Globus pallidus (tissue), 1 donor: Measurements from ENCODE around the gene CRACDL.

ENCODE experiments used
- DNase-seq: peaks from one replicate; pipeline ENCODE4 v3.0.0-alpha.2; 2015; ENCODE audit warnings: low spot score

The CRACDL gene

DNA sequence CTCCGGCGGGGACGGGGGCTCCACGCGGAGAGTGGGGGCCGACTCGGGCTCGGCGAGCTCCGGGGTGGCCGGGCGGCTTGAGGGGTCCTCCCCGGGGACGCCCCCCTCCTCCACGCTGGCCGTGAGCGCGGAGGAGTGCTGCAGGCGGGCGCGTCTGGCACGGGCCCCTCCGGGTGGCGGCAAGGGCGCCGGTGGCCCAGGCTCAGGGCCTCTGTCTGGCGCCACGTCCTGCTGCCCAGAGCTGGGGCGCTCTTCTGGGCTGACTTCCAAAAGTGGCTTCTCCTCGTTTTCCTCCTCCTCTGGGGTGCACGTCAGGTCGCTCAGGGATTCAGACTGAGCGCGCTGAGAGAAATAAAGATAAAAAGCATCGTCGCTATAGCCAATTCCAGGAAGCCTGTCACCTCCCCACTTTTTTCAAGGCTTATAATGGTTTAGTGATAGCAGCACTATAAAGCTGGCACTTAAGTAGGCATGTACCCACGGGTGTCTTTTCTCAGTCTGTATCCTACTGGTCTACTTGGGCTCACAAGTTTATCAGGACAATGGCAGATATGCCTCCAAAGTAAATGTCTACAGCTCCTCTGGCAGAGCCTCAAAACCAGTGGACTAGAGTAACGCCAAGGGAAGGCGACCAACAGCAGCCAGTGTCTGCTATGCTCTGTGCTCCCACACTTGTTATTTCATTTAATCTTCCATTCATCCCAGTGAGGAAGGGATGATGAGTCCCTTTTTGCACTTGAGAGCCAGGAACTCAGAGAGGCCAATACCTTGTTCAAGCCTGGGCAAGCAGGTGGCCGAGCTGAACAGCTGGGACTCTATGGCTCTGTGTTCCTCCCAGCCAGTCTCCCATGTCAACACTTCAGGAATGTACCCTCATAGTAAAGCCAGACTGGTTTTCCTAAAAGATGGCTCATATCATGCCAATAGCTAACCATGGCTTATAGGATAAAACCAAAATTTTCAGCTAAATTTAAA, 112.5 kb downstream of the CRACDL start:
- peak; percentile 26 for DNase-seq

DNA sequence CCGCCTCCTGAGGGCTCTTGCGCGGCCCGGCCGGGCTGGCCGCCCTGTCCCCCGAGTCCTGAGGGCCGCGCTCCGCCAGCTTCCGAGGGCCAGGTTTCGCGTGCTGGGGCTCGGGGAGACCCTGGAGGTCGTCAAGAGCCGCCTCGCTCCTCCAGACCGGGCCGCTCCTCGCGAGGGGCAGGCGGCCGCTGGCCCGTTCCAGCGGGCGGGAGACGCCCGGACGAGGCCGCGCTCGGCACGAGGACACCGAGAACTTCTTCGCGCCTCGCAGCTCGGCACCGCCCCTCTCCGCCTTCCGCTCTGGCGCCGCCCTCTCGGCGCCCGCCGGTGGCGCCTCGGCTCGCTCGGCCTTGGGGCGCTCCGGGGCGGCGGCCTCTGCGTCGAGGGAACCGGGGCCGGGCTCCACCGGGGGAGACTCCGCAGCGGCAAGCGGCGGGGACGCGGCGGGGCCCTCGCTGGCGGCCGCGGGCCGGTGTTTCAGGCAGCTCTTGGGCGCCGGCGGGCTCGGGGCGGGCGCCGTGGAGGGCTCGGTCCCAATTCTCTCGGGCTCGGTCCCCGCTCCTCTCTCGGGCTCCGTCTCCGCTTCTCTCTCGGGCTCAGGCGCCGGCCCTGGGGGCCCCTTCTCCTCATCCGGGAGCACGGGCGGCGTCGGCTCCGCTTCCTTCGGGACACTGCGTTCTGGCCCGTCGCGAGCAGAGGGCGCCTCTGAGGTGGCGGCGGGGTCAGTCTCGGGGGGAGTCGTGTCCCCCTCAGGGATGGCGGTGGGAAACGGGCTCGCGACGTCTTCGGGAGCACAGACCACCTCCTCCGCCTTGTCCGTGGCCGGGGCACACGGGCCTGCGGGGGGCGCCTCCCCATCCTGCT, 113.5 kb downstream of the CRACDL start:
- peak; percentile 23 for DNase-seq

DNA sequence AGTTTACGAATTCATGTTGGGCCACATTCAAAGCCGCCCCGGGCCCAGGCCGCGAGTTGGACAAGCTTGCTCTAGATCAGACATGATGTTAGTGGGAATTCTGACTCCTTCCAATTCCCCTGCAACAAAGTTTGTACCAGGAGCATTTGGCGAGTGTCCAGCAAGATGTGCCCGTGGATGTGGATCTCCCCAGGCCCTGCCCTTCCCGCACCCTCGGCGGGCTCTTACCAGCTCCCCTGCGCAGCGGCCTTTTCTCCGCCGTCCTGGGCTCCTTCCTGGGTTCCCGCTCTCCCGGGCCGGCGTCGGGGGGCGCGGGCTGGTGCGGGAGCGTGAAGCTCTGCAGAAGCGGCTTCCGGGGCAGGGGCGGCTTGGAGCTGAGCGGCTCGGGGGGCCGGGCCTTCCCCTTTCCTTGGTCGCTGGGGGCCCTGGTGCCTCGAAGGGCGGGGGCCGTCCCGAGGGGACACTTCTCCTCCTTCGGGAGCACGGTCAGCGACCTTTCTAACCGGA, 114.3 kb downstream of the CRACDL start:
- no peak for DNase-seq

DNA sequence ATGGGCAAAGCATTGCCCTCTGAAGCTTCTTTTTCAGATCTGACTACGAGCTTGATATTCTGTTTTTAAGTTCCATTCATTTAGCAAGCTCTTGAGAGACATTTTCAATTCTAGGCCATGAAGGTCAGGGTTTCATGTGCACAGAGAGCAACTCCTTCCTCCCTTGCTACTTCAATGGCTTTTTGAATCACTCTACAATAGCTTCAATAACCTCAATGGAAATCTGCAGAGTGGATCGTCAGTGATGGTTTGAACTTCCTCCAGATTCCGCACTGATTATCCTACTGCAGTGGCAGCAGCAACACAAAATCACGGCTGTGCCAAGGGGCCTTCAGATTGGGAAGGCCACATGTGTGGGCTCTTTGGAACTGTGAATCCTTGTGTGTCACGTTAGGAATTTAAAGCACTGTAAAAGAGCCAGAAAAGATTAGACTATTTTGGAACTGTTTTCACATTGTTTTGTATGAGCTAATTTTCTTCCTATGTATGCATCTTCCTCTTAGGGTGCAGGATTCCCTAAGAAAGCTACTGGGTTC, 116.7 kb downstream of the CRACDL start:
- no peak for DNase-seq

DNA sequence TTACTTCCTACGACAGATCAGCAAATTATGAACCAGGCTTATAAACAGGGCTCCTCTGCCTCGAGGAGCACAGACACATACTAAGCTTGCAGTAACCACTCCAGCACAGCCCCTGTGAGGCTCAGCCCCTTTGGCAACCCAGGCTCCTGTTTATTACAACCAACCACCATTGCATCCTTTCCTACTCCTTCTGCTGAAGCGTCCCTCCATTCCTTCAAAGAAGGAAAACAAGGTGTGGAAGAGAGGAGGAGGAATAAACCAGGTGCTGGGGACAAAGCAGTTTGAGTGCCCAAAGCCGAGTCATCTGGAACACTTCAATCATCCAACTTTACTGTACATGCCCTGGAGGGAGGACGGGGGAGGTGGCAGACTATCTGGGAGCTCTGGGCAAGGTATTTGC, 117.9 kb downstream of the CRACDL start:
- no peak for DNase-seq

DNA sequence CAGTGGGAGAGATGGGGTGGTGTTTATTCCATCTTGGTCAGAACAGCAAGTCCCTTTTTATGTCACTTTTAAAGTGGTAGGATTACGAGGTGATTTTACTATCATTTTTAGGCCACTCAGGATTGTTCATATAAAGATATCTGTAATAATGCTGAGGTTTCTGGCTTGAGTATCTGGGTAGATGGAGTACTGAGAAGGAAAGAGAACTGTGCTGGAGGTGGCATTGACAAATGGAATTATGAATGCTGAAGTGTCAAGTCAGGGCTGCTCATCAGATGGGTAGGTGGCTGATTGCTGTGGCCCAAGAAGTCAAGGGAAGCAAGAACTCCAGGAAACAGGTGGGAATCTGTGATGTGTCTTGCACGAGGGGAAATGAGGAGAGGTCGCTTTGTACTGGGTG, 119.7 kb downstream of the CRACDL start:
- DNase-seq: no peak

DNA sequence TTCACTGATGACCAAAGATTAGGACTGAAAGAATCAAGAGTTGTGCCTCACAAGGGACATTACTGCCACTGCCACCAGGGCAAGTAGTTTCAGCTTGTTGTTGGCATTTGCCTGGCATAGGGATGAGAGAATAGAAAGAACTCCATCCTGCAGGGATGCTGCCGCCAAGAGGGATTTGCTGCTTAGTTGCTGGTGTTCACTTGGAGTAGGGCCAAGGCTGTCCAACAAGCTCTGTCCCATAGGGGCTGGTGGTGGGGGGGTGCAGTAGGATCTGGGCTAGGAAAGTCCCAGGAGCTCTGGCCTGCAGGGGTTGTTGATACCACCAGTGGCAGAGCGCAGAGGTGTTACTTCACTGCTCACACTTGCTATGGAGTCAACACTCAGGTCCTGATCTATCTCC, 120.2 kb downstream of the CRACDL start:
- no peak for DNase-seq

DNA sequence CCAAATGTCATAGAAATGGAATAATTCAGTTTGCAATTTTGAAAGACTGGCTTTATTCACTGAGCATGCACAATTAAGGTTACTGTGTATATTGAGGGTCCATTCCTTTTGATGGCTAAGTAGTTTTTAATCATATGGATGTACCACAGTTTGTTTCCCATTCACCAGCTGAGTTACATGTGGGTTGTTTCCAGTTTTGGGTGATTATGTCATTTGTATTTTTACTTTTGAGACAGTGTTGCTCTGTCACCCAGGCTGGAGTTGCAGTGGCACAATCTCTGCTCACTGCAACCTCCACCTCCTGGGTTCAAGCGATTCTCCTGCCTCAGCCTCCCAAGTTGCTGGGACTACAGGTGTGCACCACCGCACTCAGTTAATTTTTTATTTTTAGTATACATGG, 124.3 kb downstream of the CRACDL start:
- DNase-seq: no peak

DNA sequence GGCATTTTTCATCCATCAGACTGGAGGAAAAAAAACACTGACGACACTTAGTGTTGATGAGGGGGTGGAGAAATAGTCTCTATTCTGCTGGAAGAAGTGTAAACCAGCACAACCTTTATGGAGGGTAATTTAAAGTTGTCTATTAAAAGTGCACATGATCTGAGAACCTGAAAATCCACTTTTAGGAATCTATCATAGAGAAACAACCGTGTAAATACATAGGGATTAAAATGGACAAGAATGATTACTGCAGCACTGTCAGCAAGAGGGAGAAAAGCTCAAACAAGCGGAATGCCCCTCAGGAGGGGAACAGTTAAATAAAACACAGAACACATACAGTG, 125.5 kb downstream of the CRACDL start:
- DNase-seq: no peak

DNA sequence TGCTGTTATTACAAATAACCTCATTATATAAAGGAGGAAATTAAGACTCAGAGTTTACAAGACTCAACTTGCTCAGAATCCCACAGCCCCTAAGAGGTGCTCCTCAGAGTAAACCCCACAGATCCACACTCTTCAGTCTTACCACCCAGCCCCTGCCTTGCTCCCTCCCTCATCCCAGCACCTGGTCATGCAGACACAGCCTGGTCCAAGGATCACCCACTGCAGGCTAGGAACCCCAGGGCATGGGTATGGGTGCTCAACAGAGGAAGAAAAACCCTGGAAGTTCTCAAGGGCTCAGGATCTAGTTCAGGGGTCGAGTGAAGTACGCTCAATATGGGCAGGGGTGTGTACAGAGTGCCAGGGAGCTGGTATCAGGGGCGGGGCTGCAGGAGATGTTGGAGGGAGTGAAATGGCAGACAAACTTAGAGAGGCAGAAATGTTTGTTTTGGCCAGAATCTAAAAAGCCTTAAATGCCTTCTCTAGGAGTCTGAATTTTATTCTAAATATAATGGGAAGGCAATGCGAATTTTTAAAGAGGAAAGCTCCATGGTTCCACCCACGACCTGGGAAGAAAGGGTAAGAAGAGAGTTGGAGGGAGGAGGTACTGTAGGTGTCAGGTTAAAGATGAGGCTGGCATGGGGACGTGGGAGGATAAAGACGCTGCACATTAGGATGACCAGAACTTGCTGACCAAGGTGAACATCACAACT, 126.0 kb downstream of the CRACDL start:
- DNase-seq: no peak

DNA sequence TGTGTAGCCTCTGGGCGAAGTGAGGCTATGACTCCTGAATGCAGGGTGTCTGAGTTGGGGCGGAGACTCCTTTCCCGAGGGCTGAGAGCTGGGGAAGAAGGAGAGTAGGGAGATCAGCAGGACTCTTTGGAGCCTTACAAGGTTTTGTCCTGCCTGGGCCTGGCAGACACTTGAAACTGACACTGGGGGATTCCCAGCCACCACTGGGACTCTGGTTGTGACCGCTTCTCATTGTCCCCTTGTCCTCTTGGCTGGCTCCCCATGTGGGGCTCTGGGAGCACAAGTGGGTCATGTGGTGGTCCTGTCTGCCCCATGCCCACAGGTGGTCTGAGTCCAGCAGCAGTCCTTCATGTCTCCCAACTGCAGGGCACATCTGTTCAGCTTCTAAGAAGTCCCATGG, 126.9 kb downstream of the CRACDL start:
- no peak for DNase-seq

DNA sequence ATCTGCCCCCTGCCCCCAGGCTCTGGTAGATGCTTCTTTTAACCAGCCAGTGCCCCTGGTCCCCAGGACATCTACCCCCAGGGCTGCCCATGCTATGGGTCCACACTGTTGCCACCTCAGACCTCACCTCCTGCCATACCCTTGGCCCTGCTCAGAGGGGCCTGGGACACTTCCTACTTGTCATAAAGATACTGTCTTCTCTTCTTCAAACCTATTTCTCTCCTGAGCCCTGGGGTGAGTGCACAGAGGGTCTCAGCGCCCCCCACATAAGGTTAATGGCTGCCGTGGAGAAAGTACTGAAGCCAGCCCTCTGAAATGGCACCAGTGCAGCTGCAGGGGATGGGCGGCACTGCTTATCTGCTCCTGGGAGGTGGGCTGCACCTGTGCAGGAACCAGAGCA, 127.5 kb downstream of the CRACDL start:
- no peak for DNase-seq

DNA sequence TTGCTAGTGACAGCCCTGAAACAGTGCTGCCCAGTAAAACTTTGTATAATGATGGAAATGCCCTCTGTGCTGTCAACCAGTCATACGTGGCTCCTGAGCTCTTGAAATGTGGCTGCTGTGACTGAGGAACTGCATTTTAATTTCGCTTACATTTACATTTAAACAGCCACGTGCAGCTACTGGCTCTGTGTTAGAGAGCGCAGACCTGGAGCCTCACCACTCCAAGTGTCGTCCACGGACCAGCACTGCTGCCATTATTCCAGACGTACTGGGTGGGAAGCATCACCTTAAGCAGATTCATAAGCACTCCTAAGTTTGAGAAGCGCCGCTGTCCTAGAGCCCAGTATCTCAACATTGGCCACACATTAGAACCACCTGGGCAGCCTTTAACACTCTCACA, 128.1 kb downstream of the CRACDL start:
- no peak for DNase-seq

DNA sequence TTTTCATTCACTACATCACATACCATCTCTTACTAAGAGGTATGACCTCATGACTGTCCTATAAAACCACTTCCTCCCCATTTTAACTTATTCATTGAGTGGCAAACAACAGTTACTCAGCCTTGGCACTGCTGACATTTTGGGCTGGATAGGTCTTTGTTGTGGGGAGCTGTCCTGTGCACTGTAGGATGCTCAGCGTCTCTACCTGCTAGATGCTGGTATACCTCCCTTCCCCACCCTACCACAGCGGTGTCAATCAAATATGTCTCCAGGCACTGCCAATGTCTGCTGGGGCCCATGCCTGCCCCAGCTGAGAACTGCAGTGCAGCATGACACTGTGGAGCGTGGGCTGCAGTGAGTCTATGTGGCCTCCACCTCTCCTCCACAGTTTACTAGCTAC, 128.8 kb downstream of the CRACDL start:
- no peak for DNase-seq

DNA sequence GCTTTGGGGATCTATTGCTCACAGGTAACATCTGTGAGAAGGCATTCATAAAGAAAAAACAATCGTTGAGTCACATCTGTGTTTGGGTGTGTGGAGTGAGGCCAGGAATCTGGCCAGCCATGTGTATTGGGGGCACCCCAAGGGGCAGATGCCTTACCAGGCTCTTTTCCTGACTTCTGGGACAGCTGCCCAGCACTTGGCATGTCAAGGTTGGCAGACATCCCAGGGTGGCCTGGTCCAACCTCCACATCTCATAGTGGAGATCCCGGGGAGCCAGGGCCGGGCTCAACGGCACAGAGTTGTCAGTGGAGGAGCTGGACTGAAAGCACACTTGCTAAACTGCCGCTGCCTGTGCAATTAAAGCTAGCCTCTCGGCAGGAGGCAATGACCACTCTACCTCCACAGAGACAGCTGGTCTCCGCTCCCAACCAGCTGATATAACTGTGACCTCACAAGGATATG, 129.8 kb downstream of the CRACDL start:
- peak; percentile 51 for DNase-seq

DNA sequence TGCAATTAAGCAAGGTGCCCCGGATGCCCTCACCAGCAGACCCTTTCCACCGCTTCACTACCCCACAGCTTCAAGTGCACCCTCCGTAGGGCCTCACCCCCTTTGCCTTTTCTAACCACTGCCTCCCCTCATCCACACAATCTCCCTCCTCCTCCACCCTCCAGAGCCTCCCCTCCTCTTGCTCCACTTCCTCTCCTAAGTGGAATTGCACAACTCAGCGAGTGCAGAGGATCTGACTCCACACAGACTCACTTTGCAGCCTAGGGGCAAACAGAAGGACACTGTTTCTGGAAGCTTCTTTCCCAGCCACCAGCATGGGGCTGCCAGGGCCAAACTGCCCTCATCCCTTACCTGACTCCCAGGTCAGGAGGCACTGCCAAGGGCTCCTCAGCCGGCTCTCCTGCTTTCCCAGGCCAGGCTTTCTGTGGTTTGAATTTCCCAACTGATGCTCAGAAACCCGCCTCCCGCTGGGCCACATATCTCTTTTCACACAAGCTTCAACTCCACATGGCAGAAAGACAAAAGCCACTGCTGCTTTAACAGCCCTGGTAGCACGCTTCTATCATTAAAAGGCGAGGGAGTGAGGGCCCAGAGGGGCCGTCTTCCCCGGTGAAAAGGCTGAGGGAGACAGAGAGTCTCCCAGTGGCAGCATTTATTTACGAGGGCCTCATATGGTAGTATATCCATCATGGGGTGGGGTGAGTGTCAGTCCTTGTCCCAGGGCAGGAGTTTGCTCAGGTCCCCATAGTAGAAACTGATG, 130.4 kb downstream of the CRACDL start:
- peak; percentile 21 for DNase-seq

DNA sequence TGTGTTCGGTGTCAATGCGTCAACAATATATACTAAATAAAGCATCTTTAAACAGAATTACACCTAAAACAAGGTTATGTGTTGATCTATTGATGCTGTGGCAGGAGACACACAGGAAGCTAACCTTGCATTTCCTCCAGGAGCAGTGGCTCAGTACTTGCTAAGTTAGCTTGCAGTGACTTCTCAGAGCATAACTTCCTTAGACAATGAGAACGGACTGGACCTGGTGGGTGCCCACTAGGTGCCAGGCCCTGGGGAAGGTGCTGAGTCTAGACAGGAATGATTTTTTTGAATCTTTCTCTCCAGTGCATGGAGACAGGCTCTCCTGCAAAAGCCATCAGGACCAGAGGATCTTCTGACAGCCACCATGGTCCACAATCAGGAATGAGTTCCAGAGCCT, 131.3 kb downstream of the CRACDL start:
- no peak for DNase-seq

DNA sequence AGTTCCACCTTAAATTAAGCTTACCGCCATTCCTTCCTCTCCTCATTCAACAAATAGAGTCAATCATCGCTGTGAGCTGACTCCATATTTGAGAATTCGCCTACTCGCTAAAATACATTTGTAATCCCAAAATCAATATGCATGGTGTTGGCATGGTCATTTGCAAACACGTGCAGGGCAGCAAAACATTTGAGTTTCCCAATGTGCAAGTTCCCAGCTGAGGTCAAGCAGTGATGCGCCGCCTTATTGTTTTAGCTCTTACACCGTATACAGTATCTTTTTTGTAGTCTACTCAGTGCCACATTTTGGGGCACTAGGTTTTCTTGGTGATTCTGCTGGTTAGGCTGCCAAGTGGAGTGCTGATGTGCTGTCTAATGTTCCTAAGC, 131.8 kb downstream of the CRACDL start:
- DNase-seq: no peak

DNA sequence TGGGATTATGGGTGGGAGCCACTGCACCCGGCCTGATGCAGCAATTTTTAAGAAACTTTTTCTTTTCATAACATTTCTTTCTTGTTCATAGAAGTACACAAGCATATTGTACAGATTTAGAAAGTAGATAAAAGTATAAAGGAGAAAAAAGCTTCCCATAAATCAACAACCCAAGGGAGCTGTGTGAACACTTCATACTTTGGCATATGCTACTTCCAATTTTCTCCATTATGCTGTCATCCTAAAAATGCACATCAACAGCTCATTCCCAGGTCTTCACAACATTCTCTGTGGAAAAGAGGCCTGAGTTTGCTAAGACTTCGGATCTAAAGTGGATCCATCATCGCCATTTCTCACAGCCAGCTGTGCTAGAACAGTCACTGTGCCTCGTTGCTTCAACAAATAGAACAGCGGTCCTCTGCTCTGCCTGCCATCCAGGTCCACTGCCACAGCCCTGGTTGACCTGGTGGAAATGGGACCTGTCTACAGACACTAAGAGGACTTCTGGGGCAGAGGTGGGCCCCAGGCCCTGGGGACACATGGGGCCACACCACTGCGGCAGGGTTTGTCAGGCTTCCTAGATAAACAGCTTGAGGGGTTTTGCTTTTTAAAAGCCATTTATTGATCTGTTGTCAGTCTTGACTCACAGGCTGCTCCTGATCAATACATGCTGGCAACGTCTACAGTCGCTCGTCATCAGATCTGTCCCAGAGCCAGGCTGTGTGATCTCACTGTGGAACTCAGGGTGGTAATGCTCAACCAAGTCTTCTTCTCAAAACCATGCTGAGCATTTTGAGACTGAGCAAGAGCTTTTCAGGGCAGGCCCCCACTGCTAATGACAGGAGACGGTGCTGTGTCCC, 132.4 kb downstream of the CRACDL start:
- DNase-seq: no peak

DNA sequence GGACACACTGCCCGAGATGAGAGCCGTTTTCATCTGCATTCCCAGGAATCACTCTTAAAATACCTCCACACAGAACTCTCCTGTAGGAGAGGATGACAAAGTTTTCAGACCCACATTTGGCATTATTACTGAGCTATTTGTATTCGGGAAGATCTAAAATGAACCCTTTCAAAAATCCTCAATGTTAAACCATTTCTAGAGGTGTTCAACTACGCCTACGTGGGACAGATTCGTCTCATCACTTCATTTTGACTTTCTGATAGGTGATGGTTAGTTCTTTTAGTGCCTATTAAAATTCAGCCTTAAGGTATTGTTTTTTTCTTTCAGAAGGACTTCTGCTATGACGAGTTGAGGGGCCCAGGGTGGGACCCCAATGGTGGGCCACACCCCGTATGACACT, 133.7 kb downstream of the CRACDL start:
- DNase-seq: no peak
